Measurements from ENCODE around the gene MOGAT3. TPM values are rescaled to one million over a fixed set of nuclear protein-coding genes. Genes with fewer than 3 reads are reported as not detected.

Gene MOGAT3
- total and polyA plus RNA-seq, 9 of the 15 experiments (the other 6 are each of a cell fraction or from before 2014, with no cell fraction given), result 0.07 to 0.17 (median 0.13) TPM; not detected in 6

DNA sequence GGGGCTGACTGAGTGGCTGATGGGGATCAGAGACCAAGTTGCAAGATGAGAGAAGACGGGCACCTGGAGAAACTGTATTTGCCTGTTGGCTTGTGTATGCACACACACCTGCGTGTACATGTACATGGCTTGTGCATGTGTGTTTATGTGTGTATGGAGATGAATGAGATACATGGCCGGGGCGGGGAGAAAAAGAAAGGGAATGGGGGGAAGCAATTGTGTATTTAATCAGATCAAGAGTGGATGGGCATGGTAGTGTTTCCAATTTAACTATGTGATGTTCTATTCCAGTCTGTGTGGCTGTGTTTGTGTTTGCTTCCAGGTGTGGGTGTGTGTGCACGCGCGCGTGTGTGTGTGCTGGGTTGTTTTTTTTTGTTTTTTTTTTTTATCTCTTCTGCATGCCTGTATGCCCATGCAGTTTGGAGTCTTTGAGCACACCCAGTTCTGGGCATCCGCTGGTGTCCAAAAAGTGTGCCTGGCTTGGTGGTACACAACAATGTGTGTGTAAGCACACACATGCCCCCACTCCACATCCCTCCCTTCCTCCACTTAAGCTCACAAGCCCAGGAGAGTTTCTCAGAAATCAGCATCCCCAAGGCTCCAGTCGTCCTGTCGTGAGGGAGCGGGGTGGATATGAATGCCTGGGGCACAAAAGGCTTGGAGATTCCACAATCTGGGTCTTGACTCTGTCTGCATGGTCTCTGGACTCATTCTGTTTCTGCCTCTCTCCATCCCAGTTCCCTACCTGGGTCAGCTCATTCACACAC is 33.0 kb downstream of the MOGAT3 start:
- Histone ChIP-seq H3K9me3 (replicated peaks; ENCODE audit: control insufficient read depth, insufficient read depth, low read depth, low read length) (no peaks in the 10 kb centered on the region), H3K4me1 (replicated peaks in 1 of 2; ENCODE audit: control insufficient read depth in 2 of 2, insufficient read depth in 2 of 2, low read length in 2 of 2) (peaks cover 36 to 70% of the 10 kb centered on the region in 2 experiments), H3K36me3 (ENCODE audit: control insufficient read depth, insufficient read depth, low read length) (no peaks in the 10 kb centered on the region), H4K20me1 (replicated peaks; ENCODE audit: control insufficient read depth, insufficient read depth, low read length) (peaks cover 26% of the 10 kb centered on the region), H3K4me3 (no peak overlapping the region), H3K9me1 (ENCODE audit: control insufficient read depth, insufficient read depth, low read length) (peaks cover 6% of the 10 kb centered on the region), H3K9ac (ENCODE audit: insufficient read depth in 1 of 2, low read depth in 2 of 2, low read length in 2 of 2) (no peak overlapping the region), H3K27ac (ENCODE audit: extremely low read depth, low read depth, low read length) (no peak overlapping the region), H2AFZ (ENCODE audit: low read depth, low read length) (no peak overlapping the region), H3K4me2 (ENCODE audit: insufficient read depth, low read length) (no peak overlapping the region), H3K27me3 (ENCODE audit: control insufficient read depth in 2 of 2, insufficient read depth in 2 of 2, low read length in 2 of 2) (peaks cover 24 to 45% of the 10 kb centered on the region in 2 experiments; a peak in 4 of 5 replicates), H3K79me2 (ENCODE audit: control insufficient read depth, insufficient read depth, low read length) (no peaks in the 10 kb centered on the region)
- in situ Hi-C loops (cut with MboI) (no loop called here), intact Hi-C loops (cut with micrococcal nuclease) (loop anchor here (2.0 kb wide), 1 partner anchor 23 kb away; no protein-coding TSS in a partner anchor)
- ChIA-PET CTCF (ENCODE audit: low intra/inter-chr PET ratio) (no interaction called here), POLR2A (interaction anchor here (0.5 kb wide), 1 partner anchor 46 kb away, joined by 4 read pairs; no protein-coding TSS in a partner anchor)
- FAIRE-seq, result peak; percentile 23
- BruUV-seq (replicated peaks), result no TSS peak
- no peak for DNase-seq (ENCODE audit: extremely low read depth in 1 of 4, low spot score in 3 of 4)
- TF ChIP-seq SREBF2 (CRISPR knock-in tag; IDR thresholded peaks at IDR 0.05) (no peak), ZNF174 (CRISPR knock-in tag; IDR thresholded peaks at IDR 0.05) (no peak), NKRF (IDR thresholded peaks at IDR 0.05; ENCODE audit: borderline replicate concordance) (no peak), ZNF518B (CRISPR knock-in tag; IDR thresholded peaks at IDR 0.05) (no peak), ARID1B (IDR thresholded peaks at IDR 0.05) (0 out of 2 replicates have a peak, but pooled peaks have one; percentile 2)
- 5% methylated on average over 12 of the region's 12 CpGs for WGBS (ENCODE audit: insufficient coverage, low coverage, missing lambda C conversion rate)
- ATAC-seq, result no peak

Measured in K562 (cell line).